Measurements from ENCODE around the gene GAK. TPM values are rescaled to one million over a fixed set of nuclear protein-coding genes. Genes with fewer than 3 reads are reported as not detected.

Gene GAK
- total and polyA plus RNA-seq, 5 donors from 2014 or later = 37.5 to 254 (median 40.0) TPM

DNA sequence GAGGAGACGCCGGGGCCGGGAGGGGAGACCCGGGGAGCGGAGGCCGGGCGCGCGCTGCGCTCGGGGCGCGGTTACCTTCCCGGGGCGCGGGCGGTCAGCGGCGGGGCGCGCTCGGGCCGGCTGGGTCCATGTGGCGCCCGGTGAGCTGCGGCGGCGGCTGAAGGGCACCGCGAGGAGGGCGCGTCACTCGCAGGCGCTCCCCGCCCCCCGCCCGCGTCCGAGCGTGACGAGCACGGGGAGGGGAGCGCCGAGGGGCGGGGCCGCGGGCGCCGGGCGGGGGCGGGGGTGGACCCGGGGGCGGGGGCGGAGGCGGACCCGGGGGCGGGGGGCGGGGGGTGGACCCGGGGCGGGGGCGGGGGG, 106.2 kb downstream of the GAK start, which contains the start of gene CPLX1:
TSS of gene CPLX1 (minus strand) at position 159 of the 360 bp plus-strand sequence. CDS start 1,607 bp downstream, outside the sequence.
- H3K36me3 ChIP-seq (ENCODE audit: control insufficient read depth, insufficient read depth, low read length) = no peaks in the 10 kb centered on the region
- peaks cover 18% of the 10 kb centered on the region for H3K4me1 ChIP-seq (ENCODE audit: control insufficient read depth, insufficient read depth, low read length, poor library complexity, severe bottlenecking)
- no peaks in the 10 kb centered on the region for H3K9me3 ChIP-seq (ENCODE audit: control insufficient read depth in 2 of 2, low read length in 2 of 2)
- no peak within 1 kb of the TSS for H3K27ac ChIP-seq (ENCODE audit: insufficient read depth, low read length, poor library complexity, severe bottlenecking)
- Mint-ChIP-seq H3K27ac (no peak within 1 kb of the TSS), H3K27me3 (peaks cover 36% of the 10 kb centered on the region), H3K4me3 (peak within 1 kb of the TSS in 1 of 4 donors; percentile 52), H3K4me1 (peaks cover 0 to 10% (median 0%) of the 10 kb centered on the region in 4 donors), H3K36me3 (no peaks in the 10 kb centered on the region), H3K9me3 (peaks cover 0 to 3% (median 0%) of the 10 kb centered on the region in 7 donors)
- ATAC-seq (ENCODE audit: low read depth in 2 of 2) = no peak
- no peak within 1 kb of the TSS for H3K4me3 ChIP-seq (ENCODE audit: low read depth, low read length)
- no peaks in the 10 kb centered on the region for H3K27me3 ChIP-seq (ENCODE audit: control insufficient read depth, insufficient read depth, low read length)
- peak in 1 of 3 donors; percentile 16 for DNase-seq

DNA sequence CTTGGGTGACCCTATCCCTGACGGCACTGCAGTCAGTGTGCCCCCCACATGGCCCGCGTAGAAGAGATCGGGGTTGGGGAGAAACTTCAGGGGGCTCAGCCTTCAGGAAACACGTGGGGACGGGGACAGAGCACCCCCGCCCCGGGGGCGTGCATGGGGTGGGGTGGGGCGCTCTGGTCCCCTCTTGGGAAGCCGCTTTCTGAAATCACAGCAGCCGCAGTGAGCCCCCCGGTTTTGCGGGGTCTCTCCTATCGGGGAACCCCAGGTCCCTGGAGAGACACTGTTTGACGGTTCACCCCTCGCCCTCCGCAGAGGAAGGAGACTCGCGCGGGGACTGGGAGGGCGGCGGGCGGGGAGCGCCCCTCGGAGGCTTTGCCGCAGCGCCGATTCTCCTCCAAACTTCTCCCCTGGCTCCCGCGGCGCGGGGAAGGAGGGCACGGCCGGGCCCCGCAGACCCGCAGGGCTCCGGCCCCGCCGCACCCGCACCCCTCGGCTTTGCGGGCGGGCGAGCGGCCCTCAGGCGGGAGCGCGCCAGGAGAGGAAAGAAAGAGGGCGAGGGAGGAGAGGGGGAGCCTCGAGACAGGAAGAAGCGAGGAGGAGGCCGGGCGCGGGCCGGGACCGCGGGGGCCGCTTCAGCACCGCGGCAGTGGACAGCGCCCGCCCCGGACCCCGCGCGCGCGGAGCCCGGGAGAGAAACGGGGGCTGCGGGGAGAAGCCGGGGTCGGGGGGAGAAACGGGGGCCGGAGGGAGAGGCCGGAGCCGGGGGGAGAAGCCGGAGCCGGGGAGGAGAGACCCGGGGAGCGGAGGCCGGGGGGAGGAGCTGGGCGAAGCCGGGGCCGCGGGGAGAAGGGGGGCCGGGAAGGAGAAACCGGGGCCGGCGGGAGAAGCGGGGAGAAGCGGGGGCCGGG, 106.8 kb downstream of the GAK start:
- Histone ChIP-seq H3K27me3 (ENCODE audit: control insufficient read depth, insufficient read depth, low read length) (no peaks in the 10 kb centered on the region), H3K36me3 (ENCODE audit: control insufficient read depth, insufficient read depth, low read length) (no peaks in the 10 kb centered on the region), H3K4me3 (ENCODE audit: low read depth, low read length) (no peak overlapping the region)

DNA sequence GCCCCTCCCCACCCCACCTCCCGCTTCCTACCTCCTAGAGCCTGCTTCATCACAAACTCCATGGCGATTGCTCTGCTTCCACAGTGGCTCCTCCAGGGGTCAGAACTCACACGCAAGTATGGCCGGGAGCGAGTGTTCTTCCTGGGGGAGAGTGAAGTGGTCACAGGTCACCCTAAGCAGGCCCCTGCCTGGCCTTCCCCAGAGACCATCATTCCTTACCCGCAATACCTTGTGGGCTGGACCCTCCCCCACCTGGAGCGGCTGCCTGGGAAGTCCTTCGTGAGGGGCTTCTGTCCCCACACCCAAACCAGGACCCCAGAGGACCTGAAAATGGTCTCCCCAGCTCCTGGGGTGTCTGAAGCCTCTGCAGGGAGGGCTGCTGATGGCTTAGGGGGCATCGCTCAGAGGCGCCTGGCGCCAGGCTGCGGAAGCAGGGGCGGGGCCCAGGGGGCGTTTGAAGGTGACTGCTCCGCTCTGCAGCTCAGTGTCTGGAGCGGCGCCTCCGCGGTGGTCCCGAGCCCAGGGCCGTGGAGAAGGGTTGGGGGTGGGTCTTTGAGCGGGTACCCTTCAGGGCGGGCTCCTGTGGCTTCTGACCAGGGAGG, 107.6 kb downstream of the GAK start:
- Mint-ChIP-seq H3K9me3 (peaks cover 0 to 3% (median 0%) of the 10 kb centered on the region in 7 donors), H3K27me3 (peaks cover 36% of the 10 kb centered on the region), H3K27ac (no peak overlapping the region), H3K36me3 (no peaks in the 10 kb centered on the region), H3K4me1 (peaks cover 0 to 10% (median 0%) of the 10 kb centered on the region in 4 donors), H3K4me3 (peak overlapping the region in 2 of 4 donors; percentile 22 to 52)
- Histone ChIP-seq H3K27me3 (ENCODE audit: control insufficient read depth, insufficient read depth, low read length) (no peaks in the 10 kb centered on the region), H3K4me3 (ENCODE audit: low read depth, low read length) (no peak overlapping the region), H3K9me3 (ENCODE audit: control insufficient read depth in 2 of 2, low read length in 2 of 2) (no peaks in the 10 kb centered on the region), H3K36me3 (ENCODE audit: control insufficient read depth, insufficient read depth, low read length) (no peaks in the 10 kb centered on the region), H3K4me1 (ENCODE audit: control insufficient read depth, insufficient read depth, low read length, poor library complexity, severe bottlenecking) (peaks cover 18% of the 10 kb centered on the region), H3K27ac (ENCODE audit: insufficient read depth, low read length, poor library complexity, severe bottlenecking) (no peak overlapping the region)
- ATAC-seq (ENCODE audit: low read depth in 2 of 2) = no peak
- no peak for DNase-seq

More for the DNA sequence above, 106.8 kb downstream of the GAK start:
- H3K4me1 ChIP-seq (ENCODE audit: control insufficient read depth, insufficient read depth, low read length, poor library complexity, severe bottlenecking) = peaks cover 18% of the 10 kb centered on the region
- Mint-ChIP-seq H3K9me3 (peaks cover 0 to 3% (median 0%) of the 10 kb centered on the region in 7 donors), H3K27ac (no peak overlapping the region), H3K4me3 (peak overlapping the region in 1 of 4 donors; percentile 52), H3K27me3 (peaks cover 36% of the 10 kb centered on the region), H3K36me3 (no peaks in the 10 kb centered on the region), H3K4me1 (peaks cover 0 to 10% (median 0%) of the 10 kb centered on the region in 4 donors)
- ATAC-seq (ENCODE audit: low read depth in 2 of 2) (peak; percentile 43 to 45), DNase-seq (peak in 1 of 3 donors; percentile 36)
- H3K9me3 ChIP-seq (ENCODE audit: control insufficient read depth in 2 of 2, low read length in 2 of 2) = no peaks in the 10 kb centered on the region
- H3K27ac ChIP-seq (ENCODE audit: insufficient read depth, low read length, poor library complexity, severe bottlenecking) = no peak overlapping the region

DNA sequence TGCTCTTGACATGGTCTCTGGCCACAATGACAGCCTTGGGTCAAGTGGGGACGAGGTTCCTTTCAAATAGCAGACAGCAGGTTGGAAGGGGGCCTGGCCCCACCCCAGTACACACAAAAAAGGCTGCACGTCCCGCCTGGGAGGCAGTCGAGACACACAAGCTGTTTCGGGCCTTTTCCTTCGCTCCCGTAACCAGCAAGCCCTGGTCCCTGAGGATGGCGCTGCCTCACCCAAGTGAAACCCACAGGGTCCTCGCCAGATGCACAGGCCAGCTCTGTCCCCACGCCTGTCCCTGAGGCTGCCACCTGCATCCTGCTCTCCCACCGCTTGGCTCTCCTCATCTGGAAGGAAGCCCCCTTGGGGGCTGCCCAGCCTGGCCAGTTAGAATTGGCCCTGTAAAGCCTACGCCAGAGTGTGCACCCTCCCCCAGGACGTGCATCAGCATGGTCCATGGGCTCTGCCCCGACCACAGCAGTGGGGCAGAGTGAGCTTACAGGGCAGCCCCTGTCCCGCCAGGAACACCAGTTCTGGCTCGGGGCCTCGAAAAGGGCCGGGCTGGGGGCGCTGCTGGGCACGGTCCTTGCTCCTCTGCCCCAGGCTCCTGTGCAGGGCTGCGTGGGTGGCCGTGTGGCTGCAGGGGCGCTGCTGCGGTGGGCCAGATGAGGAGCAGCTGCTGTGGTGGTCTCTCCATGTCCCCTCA, 108.2 kb downstream of the GAK start:
- Histone ChIP-seq H3K4me3 (ENCODE audit: low read depth, low read length) (no peak overlapping the region), H3K36me3 (ENCODE audit: control insufficient read depth, insufficient read depth, low read length) (no peaks in the 10 kb centered on the region), H3K27me3 (ENCODE audit: control insufficient read depth, insufficient read depth, low read length) (no peaks in the 10 kb centered on the region), H3K9me3 (ENCODE audit: control insufficient read depth in 2 of 2, low read length in 2 of 2) (no peaks in the 10 kb centered on the region), H3K4me1 (ENCODE audit: control insufficient read depth, insufficient read depth, low read length, poor library complexity, severe bottlenecking) (peaks cover 18% of the 10 kb centered on the region), H3K27ac (ENCODE audit: insufficient read depth, low read length, poor library complexity, severe bottlenecking) (no peak overlapping the region)
- Mint-ChIP-seq H3K4me3 (no peak overlapping the region), H3K27me3 (peaks cover 35% of the 10 kb centered on the region), H3K36me3 (no peaks in the 10 kb centered on the region), H3K4me1 (peaks cover 0 to 10% (median 0%) of the 10 kb centered on the region in 4 donors), H3K9me3 (peaks cover 0 to 3% (median 0%) of the 10 kb centered on the region in 7 donors), H3K27ac (no peak overlapping the region)
- DNase-seq (no peak), ATAC-seq (ENCODE audit: low read depth in 2 of 2) (no peak)

DNA sequence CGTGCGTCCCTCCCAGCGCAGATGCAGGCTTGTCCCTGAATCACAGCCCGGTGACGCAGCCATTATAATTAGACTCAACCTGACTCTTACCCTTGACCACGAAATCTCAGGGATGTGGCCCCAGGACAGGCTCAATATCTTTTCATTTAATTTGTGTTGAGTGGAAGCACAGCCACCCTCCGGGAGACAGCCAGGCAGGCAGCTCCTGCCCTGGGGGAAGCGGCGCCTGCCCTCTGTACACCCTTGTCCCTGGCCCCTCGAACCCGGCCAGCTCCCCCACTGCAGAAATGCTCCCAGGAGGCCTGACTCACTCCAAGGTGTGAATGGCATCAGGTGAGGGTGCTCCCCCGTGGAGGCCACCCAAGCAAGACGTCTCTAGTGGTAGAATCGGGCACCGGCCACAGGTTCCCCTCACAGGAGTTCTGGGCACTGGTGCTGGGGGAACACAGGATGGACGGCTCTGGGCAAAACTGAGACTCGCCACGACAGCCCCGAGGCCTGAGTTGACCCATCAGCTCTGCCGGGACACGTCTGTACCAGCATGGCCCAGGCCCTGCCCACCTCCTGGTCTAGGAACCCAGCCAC, 108.8 kb downstream of the GAK start:
- Mint-ChIP-seq H3K4me1 (peaks cover 0 to 10% (median 0%) of the 10 kb centered on the region in 4 donors), H3K27me3 (peaks cover 30% of the 10 kb centered on the region), H3K27ac (no peak overlapping the region), H3K4me3 (peak overlapping the region in 1 of 4 donors; percentile 31), H3K36me3 (no peaks in the 10 kb centered on the region), H3K9me3 (peaks cover 0 to 3% (median 0%) of the 10 kb centered on the region in 7 donors)
- no peak for DNase-seq
- H3K27ac ChIP-seq (ENCODE audit: insufficient read depth, low read length, poor library complexity, severe bottlenecking) = no peak overlapping the region
- H3K36me3 ChIP-seq (ENCODE audit: control insufficient read depth, insufficient read depth, low read length) = no peaks in the 10 kb centered on the region
- H3K27me3 ChIP-seq (ENCODE audit: control insufficient read depth, insufficient read depth, low read length) = no peaks in the 10 kb centered on the region
- H3K4me1 ChIP-seq (ENCODE audit: control insufficient read depth, insufficient read depth, low read length, poor library complexity, severe bottlenecking) = peaks cover 18% of the 10 kb centered on the region
- ATAC-seq (ENCODE audit: low read depth in 2 of 2) = no peak
- no peak overlapping the region for H3K4me3 ChIP-seq (ENCODE audit: low read depth, low read length)
- no peaks in the 10 kb centered on the region for H3K9me3 ChIP-seq (ENCODE audit: control insufficient read depth in 2 of 2, low read length in 2 of 2)

DNA sequence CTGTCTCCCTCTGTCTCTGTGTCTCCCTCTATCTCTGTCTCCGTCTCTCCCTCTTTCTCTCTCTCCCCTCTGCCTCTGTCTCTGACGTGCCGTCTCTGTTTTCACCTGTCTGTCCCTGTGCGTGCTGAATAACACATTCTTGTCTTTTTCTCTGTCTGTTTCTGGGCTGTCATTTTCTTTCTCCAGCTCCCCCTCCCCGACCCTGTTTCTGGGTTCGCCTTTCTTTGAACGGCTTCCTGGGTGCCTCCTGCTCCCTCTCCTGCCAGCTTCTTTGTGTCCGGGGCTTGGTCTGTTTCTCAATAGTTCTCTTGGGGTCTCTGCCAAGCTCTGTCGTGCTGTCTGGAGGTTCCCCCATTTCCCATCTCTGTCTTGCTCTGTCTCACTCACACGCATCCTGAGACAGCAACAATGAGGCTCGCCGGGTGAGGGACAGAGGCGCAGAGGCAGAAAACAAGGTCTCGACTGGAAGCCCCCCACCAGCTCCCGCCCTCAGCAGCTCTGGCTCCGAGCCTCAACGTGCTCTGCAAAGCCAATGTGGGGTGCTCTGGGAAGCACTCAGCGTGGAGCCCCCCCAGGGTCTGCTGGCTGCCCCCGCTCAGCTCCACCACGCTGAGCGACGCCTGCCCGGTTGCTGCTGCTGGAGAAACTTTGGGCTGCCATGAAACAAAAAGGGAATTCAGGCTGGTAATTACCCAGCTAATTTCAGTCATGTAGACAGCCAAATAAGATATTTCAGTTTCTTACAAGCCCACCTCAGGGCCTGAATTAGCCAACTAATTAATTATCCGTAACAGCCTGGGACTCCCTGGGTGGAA, 109.5 kb downstream of the GAK start:
- Histone ChIP-seq H3K9me3 (ENCODE audit: control insufficient read depth in 2 of 2, low read length in 2 of 2) (no peaks in the 10 kb centered on the region), H3K4me3 (ENCODE audit: low read depth, low read length) (no peak overlapping the region), H3K27me3 (ENCODE audit: control insufficient read depth, insufficient read depth, low read length) (no peaks in the 10 kb centered on the region), H3K36me3 (ENCODE audit: control insufficient read depth, insufficient read depth, low read length) (no peaks in the 10 kb centered on the region), H3K27ac (ENCODE audit: insufficient read depth, low read length, poor library complexity, severe bottlenecking) (no peak overlapping the region), H3K4me1 (ENCODE audit: control insufficient read depth, insufficient read depth, low read length, poor library complexity, severe bottlenecking) (peaks cover 18% of the 10 kb centered on the region)
- Mint-ChIP-seq H3K27me3 (peaks cover 23% of the 10 kb centered on the region), H3K4me1 (peaks cover 0 to 5% (median 0%) of the 10 kb centered on the region in 4 donors), H3K27ac (no peak overlapping the region), H3K9me3 (peaks cover 0 to 2% (median 0%) of the 10 kb centered on the region in 7 donors), H3K4me3 (peak overlapping the region in 1 of 4 donors; percentile 31), H3K36me3 (no peaks in the 10 kb centered on the region)
- ATAC-seq (ENCODE audit: low read depth in 2 of 2) (no peak), DNase-seq (no peak)
